ENCODE results near the gene RSPH10B.
"Not testable (repeated sequence)": the region's sequence is repeated elsewhere in the genome, so short reads cannot be mapped to it uniquely, and the experiment has no call there.

RSPH10B gene

GRCh38 chr7:5904726-5905125 lies 65.8 kb downstream of the RSPH10B start:
- not testable (repeated sequence) for H3K27ac Mint-ChIP-seq (ENCODE audit: low read depth); H3K4me1 Mint-ChIP-seq; DNase-seq (ENCODE audit: low spot score in 2 of 2); H3K9me3 Mint-ChIP-seq; H3K27me3 Mint-ChIP-seq; H3K4me3 Mint-ChIP-seq; ATAC-seq (replicated peaks; ENCODE audit: extremely low read depth, poor library complexity, severe bottlenecking)
- H3K36me3 Mint-ChIP-seq (ENCODE audit: insufficient read depth): peaks cover 44% of the 10 kb centered on the region

- ATAC-seq (replicated peaks; ENCODE audit: extremely low read depth, poor library complexity, severe bottlenecking); H3K4me1 Mint-ChIP-seq; H3K27me3 Mint-ChIP-seq; H3K9me3 Mint-ChIP-seq; H3K4me3 Mint-ChIP-seq; DNase-seq (ENCODE audit: low spot score in 2 of 2); H3K27ac Mint-ChIP-seq (ENCODE audit: low read depth): not testable (repeated sequence)
- peaks cover 43% of the 10 kb centered on the region for H3K36me3 Mint-ChIP-seq (ENCODE audit: insufficient read depth)
Measured at GRCh38 chr7:5903002-5903401, 67.5 kb downstream of the RSPH10B start.

DNA sequence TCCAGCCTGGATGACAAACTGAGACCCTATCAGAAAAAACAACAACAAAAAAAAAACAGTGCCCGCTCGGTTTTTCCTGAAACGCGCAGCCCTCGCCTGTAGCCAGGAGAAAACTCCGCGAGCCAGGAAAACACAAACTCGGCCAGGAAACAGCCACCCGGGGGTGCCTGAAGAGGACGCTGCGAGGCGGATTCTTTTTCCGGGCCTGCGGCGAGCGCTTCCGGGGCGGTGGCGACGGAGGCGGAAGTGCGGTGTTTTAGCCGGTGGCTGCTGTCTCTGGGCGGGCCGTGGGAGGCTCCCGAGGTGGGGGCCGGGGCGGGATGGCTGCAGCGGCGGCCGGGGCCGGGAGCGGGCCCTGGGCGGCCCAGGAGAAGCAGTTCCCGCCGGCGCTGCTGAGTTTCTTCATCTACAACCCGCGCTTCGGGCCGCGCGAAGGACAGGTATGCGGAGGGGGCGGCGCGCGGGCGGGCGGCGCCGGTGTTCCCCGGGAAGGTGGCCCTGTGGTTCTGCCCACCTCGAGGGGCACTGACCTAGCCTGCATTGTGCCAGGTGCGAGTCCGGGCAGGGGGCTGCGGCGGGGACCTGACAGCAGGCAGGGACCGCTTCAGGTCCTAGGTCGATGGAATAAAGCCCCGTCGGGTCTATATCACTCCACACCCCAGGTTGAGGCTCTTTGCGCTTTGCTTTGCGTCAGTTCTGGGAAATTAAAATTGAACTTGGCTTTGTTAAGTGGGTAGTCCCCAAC lies 71.8 kb downstream of the RSPH10B start, which contains the start of gene CCZ1:
Gene CCZ1, plus strand, starts transcription at position 254 of the 745 bp plus-strand sequence. Its CDS starts 67 bp downstream, at position 321.
- peak within 1 kb of the TSS; percentile 84 for H3K27ac Mint-ChIP-seq (ENCODE audit: low read depth)
- peak; percentile 97 for ATAC-seq (replicated peaks; ENCODE audit: extremely low read depth, poor library complexity, severe bottlenecking)
- peak within 1 kb of the TSS; percentile 76 for H3K4me3 Mint-ChIP-seq
- H3K36me3 Mint-ChIP-seq (ENCODE audit: insufficient read depth): peaks cover 20% of the 10 kb centered on the region
- peak; percentile 48 to 59 for DNase-seq (ENCODE audit: low spot score in 2 of 2)
- not testable (repeated sequence) for H3K4me1 Mint-ChIP-seq, H3K9me3 Mint-ChIP-seq, H3K27me3 Mint-ChIP-seq

DNA sequence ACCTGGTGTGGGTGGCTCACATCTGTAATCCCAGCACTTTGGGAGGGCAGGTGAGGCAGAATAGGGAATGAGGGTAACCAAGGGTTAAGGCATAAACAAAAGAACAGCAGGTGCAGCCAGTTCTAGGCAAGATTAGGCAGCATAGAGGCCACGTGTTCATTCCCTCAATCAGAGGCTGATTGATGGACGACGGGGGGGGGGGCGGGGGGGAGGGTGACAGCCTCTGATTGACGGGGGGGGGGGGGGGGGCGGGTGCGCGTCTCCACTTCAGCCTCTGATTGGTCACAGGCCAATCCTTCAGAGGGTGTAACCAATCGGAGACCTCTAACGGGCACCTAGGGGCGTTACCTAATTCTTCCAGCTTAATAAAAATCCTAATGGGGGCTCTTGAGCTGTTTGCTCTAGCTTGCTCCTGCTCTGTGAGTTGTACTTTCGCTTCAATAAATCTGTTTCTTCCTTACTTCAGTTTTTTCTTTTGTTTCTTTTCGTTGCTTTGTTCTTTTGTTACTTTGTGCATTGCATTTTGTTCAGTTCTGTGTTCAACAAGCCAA lies 73.0 kb downstream of the RSPH10B start:
- not testable (repeated sequence) for DNase-seq (ENCODE audit: low spot score in 2 of 2); H3K9me3 Mint-ChIP-seq; H3K4me1 Mint-ChIP-seq; H3K27me3 Mint-ChIP-seq; ATAC-seq (replicated peaks; ENCODE audit: extremely low read depth, poor library complexity, severe bottlenecking)
- Mint-ChIP-seq H3K36me3 (ENCODE audit: insufficient read depth) (peaks cover 14% of the 10 kb centered on the region), H3K4me3 (peak overlapping the region; percentile 61), H3K27ac (ENCODE audit: low read depth) (peak overlapping the region; percentile 84)

GRCh38 chr7:5892498-5892897 lies 78.0 kb downstream of the RSPH10B start:
- Mint-ChIP-seq H3K9me3 (no peaks in the 10 kb centered on the region), H3K4me3 (no peak overlapping the region), H3K27ac (ENCODE audit: low read depth) (no peak overlapping the region), H3K36me3 (ENCODE audit: insufficient read depth) (peaks cover 1% of the 10 kb centered on the region), H3K27me3 (no peaks in the 10 kb centered on the region), H3K4me1 (no peaks in the 10 kb centered on the region)
- DNase-seq (ENCODE audit: low spot score in 2 of 2): no peak
- ATAC-seq (replicated peaks; ENCODE audit: extremely low read depth, poor library complexity, severe bottlenecking): no peak

- DNase-seq (ENCODE audit: low spot score in 2 of 2); ATAC-seq (replicated peaks; ENCODE audit: extremely low read depth, poor library complexity, severe bottlenecking); H3K4me1 Mint-ChIP-seq; H3K9me3 Mint-ChIP-seq; H3K4me3 Mint-ChIP-seq; H3K27ac Mint-ChIP-seq (ENCODE audit: low read depth); H3K36me3 Mint-ChIP-seq (ENCODE audit: insufficient read depth); H3K27me3 Mint-ChIP-seq: not testable (repeated sequence)
Measured at GRCh38 chr7:5890244-5890643, 80.2 kb downstream of the RSPH10B start.

- H3K4me1 Mint-ChIP-seq; ATAC-seq (replicated peaks; ENCODE audit: extremely low read depth, poor library complexity, severe bottlenecking); H3K36me3 Mint-ChIP-seq (ENCODE audit: insufficient read depth); H3K27ac Mint-ChIP-seq (ENCODE audit: low read depth); H3K9me3 Mint-ChIP-seq; H3K27me3 Mint-ChIP-seq; H3K4me3 Mint-ChIP-seq; DNase-seq (ENCODE audit: low spot score in 2 of 2): not testable (repeated sequence)
Measured at GRCh38 chr7:5888021-5888420, 82.5 kb downstream of the RSPH10B start.

DNA sequence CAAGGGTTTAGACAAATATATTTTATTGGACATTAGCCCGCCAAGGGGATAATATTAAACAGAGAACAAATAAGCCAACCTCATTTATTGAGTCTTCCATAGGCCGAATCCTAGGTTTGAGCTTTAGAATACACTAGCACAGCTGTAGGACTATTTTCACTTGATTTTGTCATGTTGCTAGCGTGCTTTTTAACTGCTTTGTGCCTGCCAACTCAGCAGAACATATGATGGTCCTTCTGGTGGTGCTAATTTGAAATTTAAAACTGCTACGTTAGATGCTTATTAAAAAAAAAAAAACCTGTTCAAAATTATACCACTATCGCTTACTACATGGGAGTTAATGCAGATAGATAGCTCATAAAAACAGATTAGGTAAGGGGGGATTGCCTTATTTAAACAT lies 86.1 kb downstream of the RSPH10B start:
- not testable (repeated sequence) for H3K9me3 Mint-ChIP-seq; H3K4me1 Mint-ChIP-seq; DNase-seq (ENCODE audit: low spot score in 2 of 2); H3K27ac Mint-ChIP-seq (ENCODE audit: low read depth); H3K27me3 Mint-ChIP-seq; H3K4me3 Mint-ChIP-seq; ATAC-seq (replicated peaks; ENCODE audit: extremely low read depth, poor library complexity, severe bottlenecking); H3K36me3 Mint-ChIP-seq (ENCODE audit: insufficient read depth)

DNA sequence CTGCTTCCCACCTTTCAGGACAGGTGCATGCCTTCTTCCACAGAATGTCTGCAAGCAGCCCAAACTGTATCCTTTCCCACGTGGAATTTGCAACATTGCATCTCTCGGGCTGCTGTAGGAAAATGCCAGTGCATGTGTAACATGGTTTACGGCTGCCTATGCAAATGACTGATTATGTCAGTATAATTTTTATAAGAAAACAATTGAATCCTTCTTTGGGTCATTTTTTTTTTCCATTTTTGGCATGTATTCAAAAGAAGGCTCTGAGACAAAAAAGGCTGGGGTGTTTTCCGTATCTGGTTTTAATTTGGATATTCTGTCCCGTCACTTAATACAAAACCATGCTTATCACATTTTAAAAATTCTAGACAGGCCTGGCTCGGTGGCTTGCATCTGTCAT lies 90.4 kb downstream of the RSPH10B start:
- not testable (repeated sequence) for H3K27ac Mint-ChIP-seq (ENCODE audit: low read depth); H3K4me1 Mint-ChIP-seq; H3K36me3 Mint-ChIP-seq (ENCODE audit: insufficient read depth); H3K27me3 Mint-ChIP-seq; ATAC-seq (replicated peaks; ENCODE audit: extremely low read depth, poor library complexity, severe bottlenecking); DNase-seq (ENCODE audit: low spot score in 2 of 2); H3K9me3 Mint-ChIP-seq; H3K4me3 Mint-ChIP-seq

- DNase-seq (ENCODE audit: low spot score in 2 of 2); H3K27me3 Mint-ChIP-seq; H3K27ac Mint-ChIP-seq (ENCODE audit: low read depth); H3K4me1 Mint-ChIP-seq; ATAC-seq (replicated peaks; ENCODE audit: extremely low read depth, poor library complexity, severe bottlenecking); H3K4me3 Mint-ChIP-seq; H3K36me3 Mint-ChIP-seq (ENCODE audit: insufficient read depth); H3K9me3 Mint-ChIP-seq: not testable (repeated sequence)
Measured at GRCh38 chr7:5879591-5879990, 90.9 kb downstream of the RSPH10B start.
